Anterior cingulate cortex (tissue), 58 donors: Measurements from ENCODE around the gene USP54.
"Not testable (repeated sequence)": the region's sequence is repeated elsewhere in the genome, so short reads cannot be mapped to it uniquely, and the experiment has no call there.

Experiments
- DNase-seq, 58 donors: peaks; one replicate each; lab custom pipeline; 2025; lab: John Stamatoyannopoulos, UW

Gene USP54

GRCh38 chr10:73590881-73591799 lies at the start of gene USP54:
Gene USP54, minus strand, starts transcription at chr10:73591342. Its CDS starts 15,684 bp downstream, at chr10:73575658.
- peak in 27 of 58 donors; percentile 1 to 82 (median 29) for DNase-seq

GRCh38 chr10:73639286-73639685 lies 48.1 kb upstream of the USP54 start:
- no peak for DNase-seq

- DNase-seq = no peak
These were observed 44.6 kb upstream of the USP54 start for GRCh38 chr10:73635781-73636180.

GRCh38 chr10:73634421-73634820 lies 43.3 kb upstream of the USP54 start:
- no peak for DNase-seq

- no peak for DNase-seq
These were observed 38.0 kb upstream of the USP54 start for GRCh38 chr10:73629165-73629564.

- DNase-seq = no peak
These were observed 37.3 kb upstream of the USP54 start for GRCh38 chr10:73628405-73628804.

GRCh38 chr10:73627300-73627699 lies 36.2 kb upstream of the USP54 start:
- no peak for DNase-seq

- DNase-seq = peak; percentile 42 to 94 (median 80)
These were observed 35.0 kb upstream of the USP54 start for GRCh38 chr10:73625884-73626752.

- peak in 26 of 58 donors; percentile 15 to 72 (median 42) for DNase-seq
These were observed 34.1 kb upstream of the USP54 start for GRCh38 chr10:73625004-73625883.

- DNase-seq = no peak
These were observed 31.9 kb upstream of the USP54 start for GRCh38 chr10:73623056-73623455.

- not testable (repeated sequence) for DNase-seq
These were observed 29.8 kb upstream of the USP54 start for GRCh38 chr10:73620974-73621373.

GRCh38 chr10:73617143-73617542 lies 26.0 kb upstream of the USP54 start:
- DNase-seq = not testable (repeated sequence)

- DNase-seq = no peak
These were observed 23.6 kb upstream of the USP54 start for GRCh38 chr10:73614720-73615119.

- DNase-seq = no peak
These were observed 18.0 kb upstream of the USP54 start for GRCh38 chr10:73609116-73609515.

- no peak for DNase-seq
These were observed 10.4 kb upstream of the USP54 start for GRCh38 chr10:73601486-73601921.

GRCh38 chr10:73597346-73597745 lies 6.2 kb upstream of the USP54 start:
- DNase-seq = no peak

- DNase-seq = no peak
These were observed 2.7 kb upstream of the USP54 start for GRCh38 chr10:73593812-73594211.

GRCh38 chr10:73593110-73593509 lies 2.0 kb upstream of the USP54 start:
- DNase-seq = no peak

GRCh38 chr10:73591935-73592699 lies 975 bp upstream of the USP54 start:
- peak in 48 of 58 donors; percentile 9 to 85 (median 58) for DNase-seq
